ENCODE results near the gene HTR3D.

Gene HTR3D

DNA sequence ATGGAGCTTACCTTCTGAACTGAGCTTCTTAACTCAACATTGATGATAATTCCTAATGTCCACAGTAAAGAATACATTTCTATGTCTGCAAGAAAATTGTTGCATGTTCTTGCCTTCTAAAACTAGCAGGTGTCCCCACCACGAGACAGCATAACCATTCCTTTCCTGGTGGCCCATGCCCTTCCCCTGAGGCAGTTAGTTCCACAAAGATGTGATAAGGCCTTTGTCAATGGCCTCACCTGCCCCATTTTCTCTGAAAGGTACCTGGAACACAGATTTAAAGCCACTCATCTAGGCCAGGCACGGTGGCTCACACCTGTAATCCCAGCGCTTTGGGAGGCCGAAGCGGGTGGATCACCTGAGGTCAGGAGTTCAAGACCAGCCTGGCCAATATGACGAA, 44.4 kb downstream of the HTR3D start:
- H3K36me3 ChIP-seq (ENCODE audit: insufficient read depth, low read length) = no peaks in the 10 kb centered on the region
- H3K27me3 ChIP-seq (ENCODE audit: control insufficient read depth in 1 of 2, insufficient read depth in 2 of 2, low read length in 2 of 2) = no peaks in the 10 kb centered on the region
- no peaks in the 10 kb centered on the region for H3K4me1 ChIP-seq (ENCODE audit: insufficient read depth, low read length)
- H3K9ac ChIP-seq (ENCODE audit: low read length) = no peak overlapping the region
- no peaks in the 10 kb centered on the region for H3K9me3 ChIP-seq (ENCODE audit: low read length)
- no peak overlapping the region for H3K4me3 ChIP-seq (ENCODE audit: low read depth in 1 of 2, low read length in 2 of 2)
- H3K27ac ChIP-seq (ENCODE audit: low read depth, low read length) = no peak overlapping the region

DNA sequence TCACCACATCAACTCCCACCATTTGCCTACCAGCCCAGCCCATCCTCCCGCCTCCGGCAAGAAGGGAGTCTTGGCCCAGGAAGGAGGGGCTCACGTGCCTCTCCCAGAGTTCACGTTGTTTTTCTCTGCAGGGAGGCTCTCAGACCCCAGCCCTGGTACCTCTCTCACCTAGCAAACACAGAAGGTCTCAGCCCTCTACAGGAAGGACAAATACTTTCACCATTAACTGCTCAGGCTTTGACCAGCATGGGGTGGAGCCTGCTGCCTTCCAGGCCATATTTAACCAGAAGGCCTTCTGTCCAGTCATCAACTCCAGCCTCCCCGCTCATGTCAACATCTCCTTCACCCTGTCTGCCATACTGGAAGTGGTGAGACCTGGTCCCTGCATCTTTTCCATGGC, 46.3 kb downstream of the HTR3D start:
- no peaks in the 10 kb centered on the region for H3K9me3 ChIP-seq (ENCODE audit: low read length)
- no peak overlapping the region for H3K27ac ChIP-seq (ENCODE audit: low read depth, low read length)
- H3K27me3 ChIP-seq (ENCODE audit: control insufficient read depth in 1 of 2, insufficient read depth in 2 of 2, low read length in 2 of 2) = no peaks in the 10 kb centered on the region
- H3K4me3 ChIP-seq (ENCODE audit: low read depth in 1 of 2, low read length in 2 of 2) = no peak overlapping the region
- no peak overlapping the region for H3K9ac ChIP-seq (ENCODE audit: low read length)
- no peaks in the 10 kb centered on the region for H3K36me3 ChIP-seq (ENCODE audit: insufficient read depth, low read length)
- no peaks in the 10 kb centered on the region for H3K4me1 ChIP-seq (ENCODE audit: insufficient read depth, low read length)

DNA sequence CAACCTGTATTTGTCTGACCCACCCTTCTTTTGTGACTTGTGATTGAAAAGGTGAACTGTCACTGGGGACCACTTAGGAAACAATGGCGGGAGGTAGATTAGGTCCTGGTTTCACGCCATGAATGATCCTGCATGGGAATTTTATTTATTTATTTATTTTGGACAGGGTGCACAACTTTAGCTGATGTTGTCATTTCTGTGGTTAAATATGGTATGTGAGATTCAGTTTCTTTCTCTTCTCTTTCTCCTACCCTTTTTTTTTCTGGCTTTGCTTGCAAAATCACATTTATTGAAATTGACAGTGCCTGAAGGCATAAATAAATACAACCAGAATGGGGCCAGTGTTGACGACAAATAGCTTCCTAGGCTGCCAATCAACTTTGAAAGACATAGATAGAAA, 47.3 kb downstream of the HTR3D start:
- H3K36me3 ChIP-seq (ENCODE audit: insufficient read depth, low read length) = no peaks in the 10 kb centered on the region
- H3K27ac ChIP-seq (ENCODE audit: low read depth, low read length) = no peak overlapping the region
- no peaks in the 10 kb centered on the region for H3K9me3 ChIP-seq (ENCODE audit: low read length)
- no peak overlapping the region for H3K4me3 ChIP-seq (ENCODE audit: low read depth in 1 of 2, low read length in 2 of 2)
- no peaks in the 10 kb centered on the region for H3K4me1 ChIP-seq (ENCODE audit: insufficient read depth, low read length)
- no peak overlapping the region for H3K9ac ChIP-seq (ENCODE audit: low read length)
- no peaks in the 10 kb centered on the region for H3K27me3 ChIP-seq (ENCODE audit: control insufficient read depth in 1 of 2, insufficient read depth in 2 of 2, low read length in 2 of 2)

DNA sequence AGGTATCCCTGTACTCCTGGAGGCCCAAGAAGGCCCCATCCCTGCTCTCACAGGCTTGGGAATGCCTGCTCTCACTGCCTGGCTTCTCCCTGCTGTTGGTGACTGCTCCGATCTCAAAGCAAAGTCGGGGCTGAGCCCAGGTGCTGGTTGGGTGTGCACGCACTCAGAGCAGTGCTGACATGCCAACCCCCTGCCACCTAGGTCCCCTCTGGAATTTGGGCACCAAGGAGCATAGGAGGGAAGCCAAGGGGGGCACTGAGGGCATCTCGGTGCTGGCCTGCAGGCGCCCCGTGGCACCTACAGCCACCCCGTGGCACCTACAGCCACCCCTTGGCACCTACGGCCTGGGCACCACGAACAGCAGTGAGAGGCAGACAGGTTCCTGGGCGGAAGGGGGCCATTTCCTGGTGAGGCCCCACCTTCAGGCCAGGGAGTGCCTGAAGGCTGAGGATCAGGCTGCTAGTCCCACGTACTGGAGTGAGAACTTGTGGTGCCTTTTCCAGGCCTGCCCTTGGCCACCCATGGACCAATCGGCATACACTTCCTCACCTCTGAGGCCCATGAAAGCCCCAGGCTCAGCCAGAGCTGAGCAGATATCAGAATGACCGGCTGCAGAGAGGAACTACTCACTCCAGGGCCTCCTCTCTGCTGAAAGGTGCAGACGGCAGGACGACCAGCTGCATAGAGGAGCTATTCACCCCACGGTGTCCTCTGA, 49.7 kb downstream of the HTR3D start:
- Histone ChIP-seq H3K4me1 (ENCODE audit: insufficient read depth, low read length) (no peaks in the 10 kb centered on the region), H3K4me3 (ENCODE audit: low read depth in 1 of 2, low read length in 2 of 2) (no peak overlapping the region), H3K9me3 (ENCODE audit: low read length) (no peaks in the 10 kb centered on the region), H3K9ac (ENCODE audit: low read length) (no peak overlapping the region), H3K27me3 (ENCODE audit: control insufficient read depth in 1 of 2, insufficient read depth in 2 of 2, low read length in 2 of 2) (no peaks in the 10 kb centered on the region), H3K36me3 (ENCODE audit: insufficient read depth, low read length) (no peaks in the 10 kb centered on the region), H3K27ac (ENCODE audit: low read depth, low read length) (no peak overlapping the region)

DNA sequence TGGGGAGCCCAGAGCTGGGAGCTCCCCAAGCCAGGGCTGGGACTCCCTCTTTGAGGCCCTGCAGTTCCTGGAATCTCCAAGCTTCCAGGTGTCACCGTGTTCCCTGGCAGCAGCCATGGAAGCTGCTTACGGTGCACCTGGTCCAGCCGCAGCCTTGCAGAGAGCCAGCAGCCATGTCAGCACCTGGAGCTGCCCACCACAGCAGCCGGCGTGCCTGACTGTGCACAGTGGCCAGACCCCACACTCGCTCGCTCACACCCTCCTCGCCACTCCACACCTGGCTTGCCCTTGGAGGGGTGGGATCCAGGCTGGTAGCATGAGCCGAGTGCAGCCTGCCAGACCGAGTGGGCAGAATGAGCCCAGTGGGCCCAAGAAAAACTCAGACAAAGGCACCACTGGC, 50.5 kb downstream of the HTR3D start:
- Histone ChIP-seq H3K27me3 (ENCODE audit: control insufficient read depth in 1 of 2, insufficient read depth in 2 of 2, low read length in 2 of 2) (no peaks in the 10 kb centered on the region), H3K4me3 (ENCODE audit: low read depth in 1 of 2, low read length in 2 of 2) (no peak overlapping the region), H3K9ac (ENCODE audit: low read length) (no peak overlapping the region), H3K9me3 (ENCODE audit: low read length) (no peaks in the 10 kb centered on the region), H3K36me3 (ENCODE audit: insufficient read depth, low read length) (no peaks in the 10 kb centered on the region), H3K27ac (ENCODE audit: low read depth, low read length) (no peak overlapping the region), H3K4me1 (ENCODE audit: insufficient read depth, low read length) (no peaks in the 10 kb centered on the region)

DNA sequence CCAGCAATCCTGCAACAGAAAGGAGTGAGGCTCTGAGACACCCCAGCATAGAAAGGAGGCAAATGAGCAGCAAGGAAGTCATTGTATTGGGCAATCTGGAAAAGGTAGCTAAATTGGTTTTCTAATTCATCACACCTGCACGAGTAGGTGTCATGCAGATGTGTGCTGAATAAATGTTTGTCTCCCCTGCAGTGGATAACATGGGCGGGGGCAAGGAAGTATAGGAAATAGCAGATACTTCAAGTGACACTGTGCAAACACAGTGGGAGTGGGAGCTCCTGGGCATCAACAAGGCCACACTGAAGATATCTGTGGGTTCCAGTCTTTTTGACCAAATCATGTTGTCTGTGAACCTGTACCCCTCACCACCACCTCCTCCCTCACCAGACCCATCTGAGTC, 50.9 kb downstream of the HTR3D start:
- no peaks in the 10 kb centered on the region for H3K27me3 ChIP-seq (ENCODE audit: control insufficient read depth in 1 of 2, insufficient read depth in 2 of 2, low read length in 2 of 2)
- no peak overlapping the region for H3K27ac ChIP-seq (ENCODE audit: low read depth, low read length)
- H3K4me3 ChIP-seq (ENCODE audit: low read depth in 1 of 2, low read length in 2 of 2) = no peak overlapping the region
- H3K36me3 ChIP-seq (ENCODE audit: insufficient read depth, low read length) = no peaks in the 10 kb centered on the region
- no peaks in the 10 kb centered on the region for H3K4me1 ChIP-seq (ENCODE audit: insufficient read depth, low read length)
- H3K9ac ChIP-seq (ENCODE audit: low read length) = no peak overlapping the region
- no peaks in the 10 kb centered on the region for H3K9me3 ChIP-seq (ENCODE audit: low read length)

DNA sequence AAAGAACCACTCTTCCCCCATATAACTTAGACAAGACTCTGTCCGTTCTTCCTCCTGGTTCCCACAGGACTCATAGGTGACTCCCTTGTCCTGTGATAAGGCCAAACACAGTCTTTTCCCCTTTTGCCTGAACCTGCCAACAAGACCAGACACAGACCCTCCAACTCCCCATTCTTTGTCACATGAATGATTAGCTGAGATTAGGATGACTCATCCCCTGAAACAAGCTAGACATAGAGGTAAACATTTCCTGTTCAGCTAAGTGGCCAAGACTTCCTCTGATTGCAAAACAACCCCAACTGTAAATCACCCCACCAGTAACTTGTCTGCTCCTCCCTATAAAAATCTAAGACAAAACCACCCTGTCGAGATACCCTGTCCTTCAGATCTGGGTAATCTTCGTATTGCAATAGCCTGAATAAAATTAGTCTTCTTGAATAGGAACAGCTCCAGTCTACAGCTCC, 53.9 kb downstream of the HTR3D start:
- Histone ChIP-seq H3K27ac (ENCODE audit: low read depth, low read length) (no peak overlapping the region), H3K36me3 (ENCODE audit: insufficient read depth, low read length) (no peaks in the 10 kb centered on the region), H3K4me3 (ENCODE audit: low read depth in 1 of 2, low read length in 2 of 2) (no peak overlapping the region), H3K9me3 (ENCODE audit: low read length) (no peaks in the 10 kb centered on the region), H3K4me1 (ENCODE audit: insufficient read depth, low read length) (no peaks in the 10 kb centered on the region), H3K9ac (ENCODE audit: low read length) (no peak overlapping the region), H3K27me3 (ENCODE audit: control insufficient read depth in 1 of 2, insufficient read depth in 2 of 2, low read length in 2 of 2) (no peaks in the 10 kb centered on the region)
